Common myeloid progenitor, CD34-positive (primary cell): ENCODE measurements around the gene TAOK2.
"Not testable (repeated sequence)": the region's sequence is repeated elsewhere in the genome, so short reads cannot be mapped to it uniquely, and the experiment has no call there.

ENCODE experiments used
- CTCF ChIA-PET: fragments of 350-600 bp; sonication (Branson Sonifier 250); formaldehyde crosslinking; loops from one replicate; lab custom pipeline; 2021; ENCODE audit warnings: antibody characterized with exemption; lab: Charles Lee
- POLR2A ChIA-PET: fragments of 350-600 bp; sonication (Branson Sonifier 250); formaldehyde crosslinking; loops from one replicate; lab custom pipeline; 2021; ENCODE audit warnings: antibody characterized with exemption; lab: Charles Lee
- DNase-seq, 3 donors: peaks; one replicate each; pipeline versions ENCODE4 v3.0.0 to v3.0.0-alpha.2; 2013
- H3K27ac ChIP-seq, 2 experiments: 1 replicate in 1 of 2; 2 replicates in 1 of 2; pipeline ENCODE4 v1.7.0; 2013; ENCODE audit warnings: inconsistent platforms in 2 of 2, low read length in 2 of 2, mild to moderate bottlenecking in 2 of 2, low read depth in 1 of 2, moderate library complexity in 1 of 2; ENCODE audit not compliant: severe bottlenecking in 2 of 2, insufficient read depth in 1 of 2, poor library complexity in 1 of 2
- H3K27me3 ChIP-seq, 5 experiments: replicated peaks in 2 of 5; 1 replicate in 3 of 5; 2 replicates in 2 of 5; pipeline versions ENCODE4 v1.6.1 to v1.7.0; 2013; ENCODE audit warnings: low read length in 4 of 5, mild to moderate bottlenecking in 2 of 5, moderate library complexity in 2 of 5, inconsistent platforms in 1 of 5; ENCODE audit not compliant: insufficient read depth in 5 of 5, control insufficient read depth in 4 of 5
- H3K36me3 ChIP-seq, 4 experiments: 1 replicate in 2 of 4; 2 replicates in 2 of 4; pipeline versions ENCODE4 v1.6.1 to v1.7.0; 2013; ENCODE audit warnings: low read length in 3 of 4, control low read depth in 1 of 4, mild to moderate bottlenecking in 1 of 4; ENCODE audit not compliant: control insufficient read depth in 4 of 4, insufficient read depth in 4 of 4
- H3K4me1 ChIP-seq, 4 experiments: 1 replicate in 3 of 4; 2 replicates in 1 of 4; pipeline versions ENCODE4 v1.6.1 to v1.7.1; 2013; ENCODE audit warnings: low read length in 3 of 4, mild to moderate bottlenecking in 3 of 4, control low read depth in 1 of 4, inconsistent platforms in 1 of 4, moderate library complexity in 1 of 4; ENCODE audit not compliant: control insufficient read depth in 4 of 4, insufficient read depth in 4 of 4; ENCODE audit errors: control extremely low read depth in 1 of 4
- H3K4me3 ChIP-seq, 7 experiments: 1 replicate in 4 of 7; 2 replicates in 3 of 7; pipeline versions ENCODE4 v1.5.1 to v1.7.0; 2013; ENCODE audit warnings: mild to moderate bottlenecking in 7 of 7, low read length in 6 of 7, moderate library complexity in 6 of 7, inconsistent platforms in 2 of 7, low read depth in 2 of 7, control low read depth in 1 of 7; ENCODE audit not compliant: insufficient read depth in 4 of 7, control insufficient read depth in 1 of 7; ENCODE audit errors: extremely low read depth in 1 of 7
- H3K9me3 ChIP-seq, 5 experiments: 1 replicate in 4 of 5; 2 replicates in 1 of 5; pipeline versions ENCODE4 v1.6.1 to v1.7.1; 2013; ENCODE audit warnings: low read length in 4 of 5, mild to moderate bottlenecking in 2 of 5, inconsistent platforms in 1 of 5, low read depth in 1 of 5, moderate library complexity in 1 of 5; ENCODE audit not compliant: control insufficient read depth in 4 of 5, insufficient read depth in 2 of 5; ENCODE audit errors: control extremely low read depth in 1 of 5
- WGBS: methylation state at CpG from one replicate; pipeline ENCODE4 v1.1.5; 2013; ENCODE audit not compliant: insufficient coverage; 5-methylcytosine and 5-hydroxymethylcytosine counted together

The TAOK2 gene

GRCh38 chr16:29958756-29959155 is 14.9 kb upstream of the TAOK2 start:
- Histone ChIP-seq H3K36me3 (no peaks in the 10 kb centered on the region), H3K27me3 (no peaks in the 10 kb centered on the region), H3K4me1 (peaks cover 7 to 19% (median 15%) of the 10 kb centered on the region in 4 experiments), H3K4me3 (no peak overlapping the region), H3K27ac (no peak overlapping the region), H3K9me3 (no peaks in the 10 kb centered on the region)
- ChIA-PET POLR2A (no interaction called here), CTCF (interaction anchor here (2.2 kb wide), 1 partner anchor 11 kb away, joined by 4 read pairs; no protein-coding TSS in a partner anchor)
- DNase-seq, result no peak
- 96% methylated on average over 3 of the region's 5 CpGs for WGBS

GRCh38 chr16:29959293-29959692 is 14.4 kb upstream of the TAOK2 start:
- ChIA-PET POLR2A (no interaction called here), CTCF (interaction anchor here (2.2 kb wide), 1 partner anchor 11 kb away, joined by 4 read pairs; no protein-coding TSS in a partner anchor)
- Histone ChIP-seq H3K4me3 (no peak overlapping the region), H3K4me1 (peaks cover 7 to 19% (median 15%) of the 10 kb centered on the region in 4 experiments), H3K9me3 (no peaks in the 10 kb centered on the region), H3K36me3 (no peaks in the 10 kb centered on the region), H3K27ac (no peak overlapping the region), H3K27me3 (no peaks in the 10 kb centered on the region)
- 97% methylated on average over 3 of the region's 9 CpGs for WGBS
- DNase-seq, result peak in 1 of 3 donors; percentile 13

GRCh38 chr16:29959821-29960220 is 13.8 kb upstream of the TAOK2 start:
- H3K27ac ChIP-seq, H3K4me3 ChIP-seq, H3K36me3 ChIP-seq, H3K9me3 ChIP-seq, POLR2A ChIA-PET, H3K27me3 ChIP-seq, DNase-seq: not testable (repeated sequence)
- 78% methylated on average over 2 of the region's 4 CpGs for WGBS
- peaks cover 7 to 19% (median 15%) of the 10 kb centered on the region in 4 experiments for H3K4me1 ChIP-seq
- CTCF ChIA-PET, result interaction anchor here (2.2 kb wide), 1 partner anchor 12 kb away, joined by 4 read pairs; no protein-coding TSS in a partner anchor

GRCh38 chr16:29961127-29961478 is 12.6 kb upstream of the TAOK2 start:
- POLR2A ChIA-PET, result interaction anchor here (1.2 kb wide), 1 partner anchor 12 kb away, joined by 6 read pairs; the partner anchor contains the start of gene TAOK2
- Histone ChIP-seq H3K9me3 (no peaks in the 10 kb centered on the region), H3K4me1 (peaks cover 7 to 19% (median 15%) of the 10 kb centered on the region in 4 experiments), H3K4me3 (peak overlapping the region; percentile 62 to 91 (median 82)), H3K27ac (peak overlapping the region in 1 of 2 experiments; percentile 82), H3K36me3 (peaks cover 0 to 2% (median 0%) of the 10 kb centered on the region in 4 experiments), H3K27me3 (no peaks in the 10 kb centered on the region)
- peak in 1 of 3 donors; percentile 15 for DNase-seq
- 84% methylated on average over 7 of the region's 10 CpGs for WGBS
- CTCF ChIA-PET, result interaction anchor here (0.8 to 2.2 kb wide), 10 partner anchors 10 to 285 kb away, joined by 3 to 12 read pairs (median 4); partner anchors contain the start of gene KCTD13

- H3K9me3 ChIP-seq, result no peaks in the 10 kb centered on the region
- H3K36me3 ChIP-seq, result peaks cover 0 to 2% (median 0%) of the 10 kb centered on the region in 4 experiments
- ChIA-PET POLR2A (interaction anchor here (0.6 to 1.2 kb wide), 4 partner anchors 11 to 60 kb away, joined by 3 to 7 read pairs (median 4); partner anchors contain the start of genes KCTD13 and TAOK2), CTCF (interaction anchor here (0.6 to 1.9 kb wide), 12 partner anchors 11 to 286 kb away, joined by 3 to 12 read pairs (median 4); partner anchors contain the start of genes KCTD13 and TAOK2)
- peak within 1 kb of the TSS; percentile 62 to 91 (median 82) for H3K4me3 ChIP-seq
- H3K27ac ChIP-seq, result peak within 1 kb of the TSS; percentile 66 to 82
- under 1% methylated on average over 62 of the region's 75 CpGs for WGBS
- peaks cover 7 to 19% (median 15%) of the 10 kb centered on the region in 4 experiments for H3K4me1 ChIP-seq
- DNase-seq, result peak; percentile 91 to 96 (median 95)
- H3K27me3 ChIP-seq, result no peaks in the 10 kb centered on the region
Measured at GRCh38 chr16:29961479-29962343, 12.0 kb upstream of the TAOK2 start, which contains the start of gene TMEM219. TMEM219 (plus strand) TSS chr16:29962079; CDS start chr16:29963144, 1,065 bp downstream.

- Histone ChIP-seq H3K9me3 (no peaks in the 10 kb centered on the region), H3K4me3 (peak overlapping the region; percentile 62 to 91 (median 82)), H3K27ac (peak overlapping the region; percentile 66 to 82), H3K4me1 (peaks cover 7 to 19% (median 15%) of the 10 kb centered on the region in 4 experiments), H3K36me3 (peaks cover 0 to 5% (median 0%) of the 10 kb centered on the region in 4 experiments), H3K27me3 (no peaks in the 10 kb centered on the region)
- ChIA-PET POLR2A (interaction anchor here (0.6 to 1.1 kb wide), 5 partner anchors 11 to 61 kb away, joined by 3 to 7 read pairs (median 4); partner anchors contain the start of genes KCTD13 and TAOK2), CTCF (interaction anchor here (0.6 to 1.9 kb wide), 7 partner anchors 10 to 114 kb away, joined by 3 to 12 read pairs (median 4); partner anchors contain the start of genes KCTD13 and TAOK2)
- peak in 2 of 3 donors; percentile 30 to 35 for DNase-seq
- WGBS, result 13% methylated on average over 13 of the region's 18 CpGs
Measured at GRCh38 chr16:29962344-29962994, 11.2 kb upstream of the TAOK2 start.
